H9 (cell line): ENCODE measurements around the gene ARID1A. TPM values are rescaled to one million over a fixed set of nuclear protein-coding genes. Genes with fewer than 3 reads are reported as not detected.
A peak's percentile ranks its signal among the peaks of the same experiment; 100 is the strongest.

Experiments
- DNase-seq: peaks from one replicate; pipeline ENCODE4 v3.0.0-alpha.2; 2017
- H2AFZ ChIP-seq: one replicate; pipeline ENCODE4 v1.6.1; 2013; ENCODE audit warnings: mild to moderate bottlenecking, low read length, control low read depth, moderate library complexity
- H2AK5ac ChIP-seq: 2 replicates; pipeline ENCODE4 v1.6.1; 2013; ENCODE audit warnings: low read length, control low read depth, mixed read lengths; ENCODE audit not compliant: insufficient read length
- H2BK120ac ChIP-seq: one replicate; pipeline ENCODE4 v1.6.1; 2013; ENCODE audit warnings: low read depth, mild to moderate bottlenecking, low read length, control low read depth, inconsistent platforms; ENCODE audit not compliant: poor library complexity, severe bottlenecking
- H2BK12ac ChIP-seq: 2 replicates; pipeline ENCODE4 v1.6.1; 2013; ENCODE audit warnings: low read length, control low read depth, mixed read lengths, low read depth; ENCODE audit not compliant: insufficient read length
- H2BK15ac ChIP-seq: 2 replicates; pipeline ENCODE4 v1.6.1; 2013; ENCODE audit warnings: low read depth, low read length, control low read depth
- H2BK20ac ChIP-seq: one replicate; pipeline ENCODE4 v1.6.1; 2013; ENCODE audit warnings: low read depth, mild to moderate bottlenecking, low read length, control low read depth, inconsistent platforms; ENCODE audit not compliant: poor library complexity, severe bottlenecking
- H2BK5ac ChIP-seq: 2 replicates; pipeline ENCODE4 v1.6.1; 2013; ENCODE audit warnings: low read length, control low read depth, mixed read lengths; ENCODE audit not compliant: insufficient read length
- H3K14ac ChIP-seq: 2 replicates; pipeline ENCODE4 v1.6.1; 2013; ENCODE audit warnings: low read length, control low read depth; ENCODE audit not compliant: insufficient read depth
- H3K18ac ChIP-seq: 2 replicates; pipeline ENCODE4 v1.6.1; 2013; ENCODE audit warnings: low read depth, mild to moderate bottlenecking, mixed read lengths, low read length, control low read depth; ENCODE audit not compliant: insufficient read length
- H3K23ac ChIP-seq: 2 replicates; pipeline ENCODE4 v1.6.1; 2013; ENCODE audit warnings: low read length, control low read depth, mixed read lengths, low read depth; ENCODE audit not compliant: insufficient read length
- H3K23me2 ChIP-seq: 2 replicates; pipeline ENCODE4 v1.6.1; 2013; ENCODE audit warnings: low read depth, mild to moderate bottlenecking, mixed read lengths, low read length, control low read depth; ENCODE audit not compliant: insufficient read length, poor library complexity, severe bottlenecking
- H3K27ac ChIP-seq: 2 replicates; pipeline ENCODE4 v1.5.1; 2013; ENCODE audit warnings: low read length, control low read depth, mixed read lengths, low read depth; ENCODE audit not compliant: insufficient read length
- H3K27me3 ChIP-seq: 2 replicates; pipeline ENCODE4 v1.6.1; 2013; ENCODE audit warnings: low read length, control low read depth, inconsistent platforms; ENCODE audit not compliant: insufficient read depth
- H3K4ac ChIP-seq: 2 replicates; pipeline ENCODE4 v1.6.1; 2013; ENCODE audit warnings: low read depth, mild to moderate bottlenecking, control low read depth, inconsistent platforms, low read length, moderate library complexity
- H3K4me1 ChIP-seq: 2 replicates; pipeline ENCODE4 v1.6.1; 2013; ENCODE audit warnings: low read length, control low read depth, inconsistent platforms; ENCODE audit not compliant: insufficient read depth
- H3K4me2 ChIP-seq: 2 replicates; pipeline ENCODE4 v1.6.1; 2013; ENCODE audit warnings: low read length, control low read depth, mixed read lengths; ENCODE audit not compliant: insufficient read length, insufficient read depth
- H3K56ac ChIP-seq: 2 replicates; pipeline ENCODE4 v1.6.1; 2013; ENCODE audit warnings: low read depth, mild to moderate bottlenecking, mixed read lengths, low read length, control low read depth; ENCODE audit not compliant: insufficient read length
- H3K79me1 ChIP-seq: 2 replicates; pipeline ENCODE4 v1.6.1; 2013; ENCODE audit warnings: low read depth, mild to moderate bottlenecking, moderate library complexity, low read length, control low read depth, inconsistent platforms; ENCODE audit not compliant: insufficient read depth, poor library complexity, severe bottlenecking
- H3K79me2 ChIP-seq: 2 replicates; pipeline ENCODE4 v1.6.1; 2013; ENCODE audit warnings: low read length, control low read depth, inconsistent platforms; ENCODE audit not compliant: insufficient read depth
- H3K9ac ChIP-seq: 2 replicates; pipeline ENCODE4 v1.6.1; 2013; ENCODE audit warnings: low read length, control low read depth, mixed read lengths; ENCODE audit not compliant: insufficient read length; ENCODE audit errors: extremely low read depth
- H3K9me3 ChIP-seq: one replicate; pipeline ENCODE4 v1.6.1; 2013; ENCODE audit warnings: low read depth, low read length, inconsistent platforms; ENCODE audit not compliant: control insufficient read depth
- H3T11ph ChIP-seq: one replicate; pipeline ENCODE4 v1.6.1; 2013; ENCODE audit warnings: mild to moderate bottlenecking, low read length, control low read depth, inconsistent platforms
- H4K20me1 ChIP-seq: one replicate; pipeline ENCODE4 v1.6.1; 2013; ENCODE audit not compliant: control insufficient read depth, insufficient read length, insufficient read depth
- H4K5ac ChIP-seq: 2 replicates; pipeline ENCODE4 v1.6.1; 2013; ENCODE audit warnings: low read depth, mild to moderate bottlenecking, mixed read lengths, low read length, control low read depth; ENCODE audit not compliant: insufficient read length
- H4K8ac ChIP-seq: replicated peaks from 2 replicates; pipeline ENCODE4 v1.6.1; 2013; ENCODE audit warnings: low read length, control low read depth, mixed read lengths, low read depth; ENCODE audit not compliant: insufficient read length
- H4K91ac ChIP-seq: 2 replicates; pipeline ENCODE4 v1.6.1; 2013; ENCODE audit warnings: low read depth, mild to moderate bottlenecking, moderate library complexity, mixed read lengths, low read length, control low read depth; ENCODE audit not compliant: insufficient read length
- H3K27ac Mint-ChIP-seq, 3 experiments: 2 replicates in 2 of 3; 3 replicates in 1 of 3; pipeline ENCODE4 v1.8.0; 2020 to 2021; ENCODE audit warnings: mixed read lengths in 3 of 3, mild to moderate bottlenecking in 1 of 3, moderate library complexity in 1 of 3
- H3K27me3 Mint-ChIP-seq: 2 replicates; pipeline ENCODE4 v1.8.0; 2021; ENCODE audit warnings: low read depth, mild to moderate bottlenecking, moderate library complexity, mixed read lengths
- H3K36me3 Mint-ChIP-seq, 3 experiments: 2 replicates in 2 of 3; 3 replicates in 1 of 3; pipeline ENCODE4 v1.8.0; 2020 to 2021; ENCODE audit warnings: low read depth in 3 of 3, mixed read lengths in 3 of 3; ENCODE audit not compliant: insufficient read depth in 1 of 3
- H3K4me1 Mint-ChIP-seq, 2 experiments: 2 replicates each; pipeline ENCODE4 v1.8.0; 2020; ENCODE audit warnings: mixed read lengths in 2 of 2
- H3K4me3 Mint-ChIP-seq, 2 experiments: 2 replicates in 1 of 2; 3 replicates in 1 of 2; pipeline ENCODE4 v1.8.0; 2020 to 2021; ENCODE audit warnings: mild to moderate bottlenecking in 2 of 2, mixed read lengths in 2 of 2, moderate library complexity in 1 of 2
- H3K9me3 Mint-ChIP-seq, 2 experiments: 2 replicates in 1 of 2; 3 replicates in 1 of 2; pipeline ENCODE4 v1.8.0; 2020; ENCODE audit warnings: mild to moderate bottlenecking in 2 of 2, mixed read lengths in 2 of 2, moderate library complexity in 1 of 2
- WGBS: extraction: QIAGEN DNeasy Blood & Tissue Kit; methylation state at CpG from one replicate; pipeline ENCODE4 v1.1.7; 2013; ENCODE audit warnings: missing lambda C conversion rate, low lambda C conversion rate, mixed read lengths; ENCODE audit not compliant: insufficient read length; ENCODE audit errors: extremely low coverage; 5-methylcytosine and 5-hydroxymethylcytosine counted together
- total RNA-seq: library from RNA; stranded (reverse); gene quantifications from 2 replicates; pipeline ENCODE4 v1.2.1, GENCODE V29; 2021
- TF ChIP-seq, protein P1 (sequence below): fragments of 200-600 bp; sonication (generic); conservative IDR thresholded peaks from 3 replicates; pipeline ENCODE4 v1.8.0; 2021; ENCODE audit warnings: antibody characterized with exemption, mild to moderate bottlenecking

ARID1A gene
- total RNA-seq, 1 experiment from 2014 or later, result 147 TPM

DNA sequence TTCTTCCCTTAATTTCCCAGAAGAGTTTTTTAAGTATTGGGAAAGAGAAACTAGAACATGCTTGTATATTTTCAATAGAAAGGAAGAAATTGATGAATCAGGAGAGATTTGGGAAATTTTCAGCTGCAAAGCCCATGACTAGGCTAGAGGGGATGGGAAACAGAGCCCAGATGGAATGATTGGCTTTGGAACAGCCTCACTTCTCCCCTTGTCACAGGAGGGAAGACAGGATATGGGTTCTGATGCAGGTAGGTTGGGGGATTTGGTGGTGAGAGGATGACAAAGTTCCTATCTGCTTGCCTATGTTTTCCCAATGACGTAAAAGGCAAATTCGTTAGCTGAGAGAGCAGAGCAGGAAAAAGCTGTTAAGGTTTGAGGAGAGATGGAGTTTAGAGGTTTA lies 31.0 kb upstream of the ARID1A start:
- WGBS, result no CpG with 5 or more reads among the region's 2 CpGs
- no peaks in the 10 kb centered on the region for H3K79me1 ChIP-seq
- no peaks in the 10 kb centered on the region for H3K27me3 ChIP-seq
- no peak overlapping the region for H3K18ac ChIP-seq
- no peak overlapping the region for H3K14ac ChIP-seq
- Mint-ChIP-seq H3K4me3 (no peak overlapping the region), H3K4me1 (peaks cover 4 to 6% of the 10 kb centered on the region in 2 experiments), H3K9me3 (no peaks in the 10 kb centered on the region), H3K27ac (peak overlapping the region in 1 of 3 experiments; percentile 28; a peak in 1 of 7 replicates), H3K27me3 (no peaks in the 10 kb centered on the region), H3K36me3 (no peaks in the 10 kb centered on the region)
- H2BK120ac ChIP-seq, result no peak overlapping the region
- TF ChIP-seq, protein P1, sequence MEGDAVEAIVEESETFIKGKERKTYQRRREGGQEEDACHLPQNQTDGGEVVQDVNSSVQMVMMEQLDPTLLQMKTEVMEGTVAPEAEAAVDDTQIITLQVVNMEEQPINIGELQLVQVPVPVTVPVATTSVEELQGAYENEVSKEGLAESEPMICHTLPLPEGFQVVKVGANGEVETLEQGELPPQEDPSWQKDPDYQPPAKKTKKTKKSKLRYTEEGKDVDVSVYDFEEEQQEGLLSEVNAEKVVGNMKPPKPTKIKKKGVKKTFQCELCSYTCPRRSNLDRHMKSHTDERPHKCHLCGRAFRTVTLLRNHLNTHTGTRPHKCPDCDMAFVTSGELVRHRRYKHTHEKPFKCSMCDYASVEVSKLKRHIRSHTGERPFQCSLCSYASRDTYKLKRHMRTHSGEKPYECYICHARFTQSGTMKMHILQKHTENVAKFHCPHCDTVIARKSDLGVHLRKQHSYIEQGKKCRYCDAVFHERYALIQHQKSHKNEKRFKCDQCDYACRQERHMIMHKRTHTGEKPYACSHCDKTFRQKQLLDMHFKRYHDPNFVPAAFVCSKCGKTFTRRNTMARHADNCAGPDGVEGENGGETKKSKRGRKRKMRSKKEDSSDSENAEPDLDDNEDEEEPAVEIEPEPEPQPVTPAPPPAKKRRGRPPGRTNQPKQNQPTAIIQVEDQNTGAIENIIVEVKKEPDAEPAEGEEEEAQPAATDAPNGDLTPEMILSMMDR, result no peak
- no peak overlapping the region for H2BK12ac ChIP-seq
- H3K9me3 ChIP-seq, result no peaks in the 10 kb centered on the region
- DNase-seq, result no peak
- no peak overlapping the region for H2BK20ac ChIP-seq
- no peak overlapping the region for H2BK15ac ChIP-seq
- no peaks in the 10 kb centered on the region for H3K23me2 ChIP-seq
- no peak overlapping the region for H2AFZ ChIP-seq
- no peaks in the 10 kb centered on the region for H3K79me2 ChIP-seq
- H2BK5ac ChIP-seq, result no peak overlapping the region
- peak overlapping the region; percentile 33 for H3K4me2 ChIP-seq
- no peak overlapping the region for H3K4ac ChIP-seq
- no peak overlapping the region for H4K91ac ChIP-seq
- peak overlapping the region; percentile 54 for H3K9ac ChIP-seq
- no peak overlapping the region for H2AK5ac ChIP-seq
- no peak overlapping the region for H4K5ac ChIP-seq
- no peak overlapping the region for H3K27ac ChIP-seq
- no peaks in the 10 kb centered on the region for H4K20me1 ChIP-seq
- H4K8ac ChIP-seq, result no peak overlapping the region
- H3K23ac ChIP-seq, result no peak overlapping the region
- no peak overlapping the region for H3K56ac ChIP-seq
- peaks cover 2% of the 10 kb centered on the region; the same call in 1 of the 2 replicates for H3K4me1 ChIP-seq
- no peak overlapping the region for H3T11ph ChIP-seq
